ENCODE measurements around the gene SLN. TPM values are rescaled to one million over a fixed set of nuclear protein-coding genes. Genes with fewer than 3 reads are reported as not detected.

Gene SLN
- total and polyA plus RNA-seq, 9 of the 15 experiments (the other 6 are each of a cell fraction or from before 2014, with no cell fraction given): not detected

- POLR2A ChIA-PET: interaction anchor here (1.9 kb wide), 1 partner anchor 13 kb away, joined by 6 read pairs; no protein-coding TSS in a partner anchor
- no peaks in the 10 kb centered on the region for H3K79me2 ChIP-seq (ENCODE audit: control insufficient read depth, insufficient read depth, low read length)
- H3K4me2 ChIP-seq (ENCODE audit: insufficient read depth, low read length): no peak overlapping the region
- H3K4me3 ChIP-seq: no peak overlapping the region
- no peaks in the 10 kb centered on the region for H3K9me3 ChIP-seq (replicated peaks; ENCODE audit: control insufficient read depth, insufficient read depth, low read depth, low read length)
- no peaks in the 10 kb centered on the region for H3K9me1 ChIP-seq (ENCODE audit: control insufficient read depth, insufficient read depth, low read length)
- H3K27me3 ChIP-seq (ENCODE audit: control insufficient read depth in 2 of 2, insufficient read depth in 2 of 2, low read length in 2 of 2): peaks cover 18 to 33% of the 10 kb centered on the region in 2 experiments
- no TSS peak for BruUV-seq (replicated peaks)
- intact Hi-C loops (cut with micrococcal nuclease): no loop called here
- no peak overlapping the region for H3K27ac ChIP-seq (ENCODE audit: extremely low read depth, low read depth, low read length)
- FAIRE-seq (no peak), ATAC-seq (no peak), DNase-seq (ENCODE audit: extremely low read depth in 1 of 4, low spot score in 3 of 4) (no peak)
- H3K4me1 ChIP-seq (replicated peaks in 1 of 2; ENCODE audit: control insufficient read depth in 2 of 2, insufficient read depth in 2 of 2, low read length in 2 of 2): no peaks in the 10 kb centered on the region
- no peak overlapping the region for H2AFZ ChIP-seq (ENCODE audit: low read depth, low read length)
- no peaks in the 10 kb centered on the region for H3K36me3 ChIP-seq (ENCODE audit: control insufficient read depth, insufficient read depth, low read length)
- CTCF ChIA-PET (ENCODE audit: low intra/inter-chr PET ratio): no interaction called here
- no peaks in the 10 kb centered on the region for H4K20me1 ChIP-seq (replicated peaks; ENCODE audit: control insufficient read depth, insufficient read depth, low read length)
- in situ Hi-C loops (cut with MboI): no loop called here
- 0% methylated on average over 3 of the region's 4 CpGs for WGBS (ENCODE audit: insufficient coverage, low coverage, missing lambda C conversion rate)
- H3K9ac ChIP-seq (ENCODE audit: insufficient read depth in 1 of 2, low read depth in 2 of 2, low read length in 2 of 2): no peak overlapping the region
- no peak for TF ChIP-seq PHF21A (IDR thresholded peaks at IDR 0.05; ENCODE audit: borderline replicate concordance, low read depth)
- no peak for TF ChIP-seq ZNF639 (CRISPR knock-in tag; conservative IDR thresholded peaks at IDR 0.05 in 1 of 2, IDR thresholded peaks at IDR 0.05 in 1 of 2)
- no peak for TF ChIP-seq ZNF232 (CRISPR knock-in tag; IDR thresholded peaks at IDR 0.05)
- no peak for TF ChIP-seq STAT5B (CRISPR knock-in tag; IDR thresholded peaks at IDR 0.05)
- TF ChIP-seq ILF3 (IDR thresholded peaks at IDR 0.05; ENCODE audit: borderline replicate concordance): no peak
- TF ChIP-seq MIER1 (IDR thresholded peaks at IDR 0.05; ENCODE audit: low read depth): no peak
- TF ChIP-seq, protein P1, sequence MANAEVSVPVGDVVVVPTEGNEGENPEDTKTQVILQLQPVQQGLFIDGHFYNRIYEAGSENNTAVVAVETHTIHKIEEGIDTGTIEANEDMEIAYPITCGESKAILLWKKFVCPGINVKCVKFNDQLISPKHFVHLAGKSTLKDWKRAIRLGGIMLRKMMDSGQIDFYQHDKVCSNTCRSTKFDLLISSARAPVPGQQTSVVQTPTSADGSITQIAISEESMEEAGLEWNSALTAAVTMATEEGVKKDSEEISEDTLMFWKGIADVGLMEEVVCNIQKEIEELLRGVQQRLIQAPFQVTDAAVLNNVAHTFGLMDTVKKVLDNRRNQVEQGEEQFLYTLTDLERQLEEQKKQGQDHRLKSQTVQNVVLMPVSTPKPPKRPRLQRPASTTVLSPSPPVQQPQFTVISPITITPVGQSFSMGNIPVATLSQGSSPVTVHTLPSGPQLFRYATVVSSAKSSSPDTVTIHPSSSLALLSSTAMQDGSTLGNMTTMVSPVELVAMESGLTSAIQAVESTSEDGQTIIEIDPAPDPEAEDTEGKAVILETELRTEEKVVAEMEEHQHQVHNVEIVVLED (CRISPR knock-in tag; IDR thresholded peaks at IDR 0.05): no peak
- no peak for TF ChIP-seq ZNF707 (CRISPR knock-in tag; conservative IDR thresholded peaks at IDR 0.05)
- TF ChIP-seq ZNF57 (CRISPR knock-in tag; IDR thresholded peaks at IDR 0.05): no peak
- no peak for TF ChIP-seq ZNF41 (CRISPR knock-in tag; conservative IDR thresholded peaks at IDR 0.05)
- no peak for TF ChIP-seq ZNF175 (CRISPR knock-in tag; IDR thresholded peaks at IDR 0.05; ENCODE audit: low read depth)
- TF ChIP-seq IRF9 (tag; IDR thresholded peaks at IDR 0.05): no peak
- no peak for TF ChIP-seq ZBTB8A (IDR thresholded peaks at IDR 0.05; ENCODE audit: partially characterized antibody)
- no peak for TF ChIP-seq JUND (IDR thresholded peaks at IDR 0.05; ENCODE audit: borderline replicate concordance, low read depth, low read length)
- TF ChIP-seq JUND (tag; IDR thresholded peaks at IDR 0.05; ENCODE audit: borderline replicate concordance, low read depth, low read length): no peak
Observed at GRCh38 chr11:107669893-107670601, 41.8 kb downstream of the SLN start.
